CD4-positive, alpha-beta T cell treated with Interleukin-1 beta for 1 hour (primary cell): ENCODE measurements around the gene WDR90.

Experiments
- DNase-seq, 2 donors: peaks; one replicate each; pipeline ENCODE4 v3.0.0-alpha.2; 2020 to 2022

Gene WDR90

GRCh38 chr16:640614-641013 lies 8.6 kb upstream of the WDR90 start:
- no peak for DNase-seq

GRCh38 chr16:641326-642188 lies 7.6 kb upstream of the WDR90 start, which contains the start of gene MCRIP2:
Gene MCRIP2 (plus strand): TSS chr16:641828. CDS start chr16:641992, 164 bp downstream.
- peak; percentile 68 to 70 for DNase-seq

GRCh38 chr16:642189-643049 lies 6.7 kb upstream of the WDR90 start:
- peak; percentile 22 to 69 for DNase-seq

- no peak for DNase-seq
These were observed 6.2 kb upstream of the WDR90 start for GRCh38 chr16:643050-643368.

GRCh38 chr16:644556-644955 lies 4.6 kb upstream of the WDR90 start:
- no peak for DNase-seq

- no peak for DNase-seq
These were observed 3.1 kb upstream of the WDR90 start for GRCh38 chr16:645852-646678.

GRCh38 chr16:646679-647172 lies 2.4 kb upstream of the WDR90 start:
- no peak for DNase-seq

- no peak for DNase-seq
These were observed 1.8 kb upstream of the WDR90 start for GRCh38 chr16:647173-647902.

GRCh38 chr16:648071-648780 lies 939 bp upstream of the WDR90 start:
- peak; percentile 26 to 40 for DNase-seq

- no peak for DNase-seq
These were observed 466 bp downstream of the WDR90 start for GRCh38 chr16:649631-650030.

- no peak for DNase-seq
These were observed 2.7 kb downstream of the WDR90 start for GRCh38 chr16:651844-652243.

- no peak for DNase-seq
These were observed 3.5 kb downstream of the WDR90 start for GRCh38 chr16:652454-653305.

GRCh38 chr16:654034-654433 lies 4.9 kb downstream of the WDR90 start:
- DNase-seq: no peak

- no peak for DNase-seq
These were observed 8.3 kb downstream of the WDR90 start for GRCh38 chr16:657487-657886.

GRCh38 chr16:658679-659571 lies 9.8 kb downstream of the WDR90 start:
- no peak for DNase-seq

GRCh38 chr16:659618-660017 lies 10.5 kb downstream of the WDR90 start:
- no peak for DNase-seq

- DNase-seq: no peak
These were observed 10.9 kb downstream of the WDR90 start for GRCh38 chr16:660132-660458.

GRCh38 chr16:660459-661183 lies 11.5 kb downstream of the WDR90 start:
- DNase-seq: peak; percentile 65 to 77
